Measurements from ENCODE around the gene HTR3E.
A peak's percentile ranks its signal among the peaks of the same experiment; 100 is the strongest.
"Not testable (repeated sequence)": the region's sequence is repeated elsewhere in the genome, so short reads cannot be mapped to it uniquely, and the experiment has no call there.

HTR3E gene

GRCh38 chr3:184117636-184118035 is 20.8 kb downstream of the HTR3E start:
- no peak for DNase-seq

- not testable (repeated sequence) for DNase-seq
Observed at GRCh38 chr3:184121031-184121430, 24.2 kb downstream of the HTR3E start.

GRCh38 chr3:184126006-184126405 is 29.1 kb downstream of the HTR3E start:
- DNase-seq = no peak

GRCh38 chr3:184129012-184129411 is 32.1 kb downstream of the HTR3E start:
- DNase-seq = peak; percentile 26

GRCh38 chr3:184132945-184133344 is 36.1 kb downstream of the HTR3E start:
- no peak for DNase-seq

GRCh38 chr3:184133840-184134745 is 37.2 kb downstream of the HTR3E start:
- peak; percentile 75 for DNase-seq

GRCh38 chr3:184134746-184135148 is 37.9 kb downstream of the HTR3E start:
- DNase-seq = no peak

- peak; percentile 94 for DNase-seq
Observed at GRCh38 chr3:184135149-184135910, 38.5 kb downstream of the HTR3E start, which contains the start of gene EIF2B5. Gene EIF2B5 (plus strand): TSS chr3:184135358. CDS start chr3:184135386, 28 bp downstream.

- no peak for DNase-seq
Observed at GRCh38 chr3:184135911-184136260, 39.0 kb downstream of the HTR3E start.

- DNase-seq = no peak
Observed at GRCh38 chr3:184140436-184140835, 43.6 kb downstream of the HTR3E start.

GRCh38 chr3:184142199-184142598 is 45.3 kb downstream of the HTR3E start:
- no peak for DNase-seq

GRCh38 chr3:184143327-184143726 is 46.5 kb downstream of the HTR3E start:
- DNase-seq = no peak

- DNase-seq = no peak
Observed at GRCh38 chr3:184144505-184144904, 47.6 kb downstream of the HTR3E start.

GRCh38 chr3:184145111-184145524 is 48.3 kb downstream of the HTR3E start:
- DNase-seq = peak; percentile 28

- DNase-seq = no peak
Observed at GRCh38 chr3:184145751-184146270, 48.9 kb downstream of the HTR3E start.

GRCh38 chr3:184148076-184148475 is 51.2 kb downstream of the HTR3E start:
- DNase-seq = no peak

- DNase-seq = no peak
Observed at GRCh38 chr3:184149123-184149522, 52.3 kb downstream of the HTR3E start.

GRCh38 chr3:184149770-184150169 is 52.9 kb downstream of the HTR3E start:
- DNase-seq = not testable (repeated sequence)

- peak; percentile 57 for DNase-seq
Observed at GRCh38 chr3:184154885-184155643, 58.2 kb downstream of the HTR3E start, which contains the start of gene DVL3. Gene DVL3 (plus strand): TSS chr3:184155377. CDS start chr3:184155636, 259 bp downstream.

- DNase-seq = peak; percentile 43
Observed at GRCh38 chr3:184155644-184156521, 59.0 kb downstream of the HTR3E start.

- no peak for DNase-seq
Observed at GRCh38 chr3:184156522-184156955, 59.7 kb downstream of the HTR3E start.

Measured in activated CD4-positive, alpha-beta T cell treated with anti-CD3 and anti-CD28 coated beads, Interleukin-10, Interleukin-2, amounts not matched to agents 100 ng/mL and 50 ng/mL, durations not matched to agents 16 hours and 8 hours (primary cell).